GF-D8 (cell line): ENCODE data around the gene PDZD8.

Experiments
- DNase-seq: peaks from one replicate; lab custom pipeline; 2025; lab: John Stamatoyannopoulos, UW

Gene PDZD8

DNA sequence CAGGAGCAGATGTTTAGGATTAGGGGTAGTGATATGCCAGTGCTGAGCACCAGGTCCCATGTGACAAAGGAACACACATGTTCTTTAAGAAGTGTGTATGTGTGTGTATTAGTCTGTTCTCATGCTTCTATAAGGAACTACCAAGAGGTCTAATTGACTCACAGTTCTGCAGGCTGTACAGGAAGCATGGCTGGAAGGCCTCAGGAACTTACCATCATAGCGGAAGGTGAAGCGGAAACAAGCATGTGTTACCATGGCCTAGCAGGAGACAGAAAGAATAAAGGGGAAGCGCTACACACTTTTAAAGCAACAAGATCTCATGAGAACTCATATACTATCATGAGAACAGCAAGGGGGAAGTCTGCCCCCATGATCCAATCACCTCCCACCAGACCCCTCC, 22.8 kb upstream of the PDZD8 start:
- peak; percentile 82 for DNase-seq

DNA sequence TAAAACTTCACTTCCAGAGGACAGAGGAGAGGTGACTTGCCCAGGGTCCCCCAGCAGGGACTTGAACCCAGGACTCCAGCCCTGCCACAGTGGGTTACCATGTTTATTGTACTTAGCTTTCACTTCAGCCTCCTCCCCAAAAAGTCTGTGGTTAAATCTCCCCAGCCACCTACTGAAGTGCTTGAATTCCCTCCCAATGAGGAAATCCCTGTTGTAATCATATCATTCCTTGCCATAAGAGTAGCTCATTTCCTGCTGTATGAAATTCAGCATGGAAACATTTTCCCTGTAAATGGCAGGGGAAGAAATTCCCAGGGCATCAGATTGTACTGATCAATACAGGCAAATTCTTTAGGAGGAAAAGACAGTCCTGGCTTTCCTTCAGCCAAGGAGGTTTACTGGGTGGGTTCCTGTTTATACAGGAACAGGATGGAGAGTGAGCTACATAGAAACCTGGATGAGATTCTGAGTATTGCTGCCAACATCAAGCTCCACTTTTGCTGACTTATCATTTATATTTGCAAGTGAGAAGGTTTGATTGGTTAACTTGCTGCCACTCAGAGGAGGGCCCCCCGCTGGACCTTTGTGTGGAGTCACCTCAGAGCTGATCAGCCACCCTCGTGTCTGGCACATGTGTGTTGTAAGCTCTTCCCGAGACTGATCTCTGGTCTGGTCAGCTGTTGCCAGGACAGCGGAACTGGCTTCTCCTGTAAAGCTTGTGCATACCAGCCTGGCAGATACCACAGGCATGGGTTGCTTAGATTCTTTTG, 16.4 kb upstream of the PDZD8 start:
- peak; percentile 12 for DNase-seq

GRCh38 chr10:117390420-117390819, 15.2 kb upstream of the PDZD8 start:
- peak; percentile 82 for DNase-seq

- DNase-seq: no peak
Observed at GRCh38 chr10:117386805-117387204, 11.6 kb upstream of the PDZD8 start.

DNA sequence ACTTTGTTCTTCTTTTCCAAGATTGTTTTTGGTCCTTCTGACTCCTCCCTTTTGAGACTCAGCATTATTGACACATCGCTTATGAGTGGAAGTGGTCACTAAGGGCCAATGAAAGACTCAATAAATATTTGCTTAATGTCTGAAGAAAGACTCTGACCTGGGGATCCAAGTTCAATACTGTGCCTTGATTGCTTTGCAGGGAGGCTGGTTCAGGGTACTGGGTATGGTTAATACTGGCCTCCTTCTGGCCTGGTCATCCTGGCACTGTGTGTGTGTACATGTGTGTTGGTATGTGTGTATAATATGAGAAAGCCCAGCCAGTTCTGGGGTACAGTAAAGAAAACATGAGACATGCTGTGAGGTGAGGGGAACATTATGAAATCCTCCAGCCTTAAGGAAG, 7.6 kb upstream of the PDZD8 start:
- DNase-seq: no peak

DNA sequence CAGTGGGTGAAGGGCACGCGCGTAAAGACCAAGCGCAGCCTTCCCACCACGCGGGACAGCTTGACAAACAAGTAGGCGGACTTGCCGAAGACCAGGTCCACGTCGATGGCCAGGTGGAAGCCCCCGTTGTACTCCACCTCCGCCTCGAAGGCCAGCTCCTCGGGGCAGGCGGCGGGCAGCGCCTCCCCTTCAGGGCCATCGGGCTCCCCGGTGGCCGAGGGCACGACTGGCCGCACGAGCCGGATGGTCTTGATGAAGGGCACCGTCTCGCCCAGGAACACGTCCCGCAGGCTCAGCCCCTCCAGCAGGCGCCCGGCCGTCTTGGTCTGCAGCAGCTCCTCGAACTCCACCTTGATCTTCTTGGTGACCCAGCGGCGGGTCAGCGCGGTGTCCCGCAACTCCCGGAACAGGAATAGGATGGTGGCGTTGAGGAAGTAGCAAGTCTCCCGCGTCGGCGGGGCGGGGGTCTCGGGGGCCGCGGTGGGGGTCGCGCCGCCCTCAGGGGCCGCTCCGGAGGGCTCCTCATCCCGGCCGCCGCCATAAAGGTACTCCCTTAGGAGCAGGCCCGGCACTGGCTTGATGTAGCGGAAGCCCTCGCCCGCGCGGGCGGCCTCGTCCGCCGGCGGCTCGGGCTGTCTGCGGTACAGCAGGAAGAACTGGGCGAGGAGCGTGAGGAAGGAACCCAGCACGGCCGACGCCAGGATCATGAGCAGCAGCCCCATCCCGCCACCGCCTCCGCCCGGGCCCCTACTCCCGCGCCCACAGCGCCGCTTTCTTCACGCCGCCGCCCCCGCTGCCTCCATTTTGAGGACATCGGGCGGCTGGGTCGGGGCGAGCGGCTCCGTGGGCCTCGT, 507 bp downstream of the PDZD8 start:
- no peak for DNase-seq

- DNase-seq: peak; percentile 27
Observed at GRCh38 chr10:117373823-117374505, 1.3 kb downstream of the PDZD8 start.

GRCh38 chr10:117370205-117370604, 5.0 kb downstream of the PDZD8 start:
- no peak for DNase-seq

DNA sequence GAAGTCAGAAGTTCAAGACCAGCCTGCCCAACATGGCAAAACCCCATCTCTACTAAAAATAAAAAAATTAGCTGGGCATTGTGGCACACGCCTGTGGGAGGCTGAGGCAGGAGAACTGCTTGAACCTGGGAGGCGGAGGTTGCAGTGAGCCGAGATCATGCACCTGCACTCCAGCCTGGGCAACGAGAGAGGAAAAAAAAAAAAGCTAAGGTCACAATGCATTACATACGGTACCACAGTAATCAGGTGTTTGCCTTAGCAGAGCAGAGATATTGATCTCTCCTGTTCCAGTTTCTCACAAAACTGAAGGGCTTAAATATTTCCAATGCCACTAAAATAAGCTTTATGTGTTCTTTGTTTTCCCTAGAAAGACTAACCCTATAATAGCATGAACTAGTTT, 7.5 kb downstream of the PDZD8 start:
- no peak for DNase-seq

GRCh38 chr10:117366741-117367140, 8.5 kb downstream of the PDZD8 start:
- DNase-seq: no peak

GRCh38 chr10:117365612-117366011, 9.6 kb downstream of the PDZD8 start:
- no peak for DNase-seq

- no peak for DNase-seq
Observed at GRCh38 chr10:117364110-117364960, 10.9 kb downstream of the PDZD8 start.

DNA sequence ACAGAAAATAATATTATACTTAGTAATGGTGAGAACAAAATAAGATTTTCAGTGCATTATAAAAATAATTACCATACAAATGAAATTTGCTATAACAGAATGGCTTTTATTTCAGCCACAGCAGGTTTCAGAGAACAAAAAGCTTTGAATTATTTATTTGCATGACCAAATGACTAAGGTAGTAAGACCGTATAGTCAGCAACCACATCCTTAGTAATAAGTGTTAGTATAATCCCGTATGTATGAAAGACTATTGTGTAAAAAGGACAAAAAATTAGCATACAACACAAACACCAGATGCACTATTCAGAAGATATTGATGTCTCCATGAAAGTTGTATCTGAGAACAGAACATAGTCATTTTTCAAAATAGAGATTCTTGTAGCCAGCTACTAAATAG, 12.2 kb downstream of the PDZD8 start:
- DNase-seq: no peak

- DNase-seq: no peak
Observed at GRCh38 chr10:117362313-117362712, 12.9 kb downstream of the PDZD8 start.

- no peak for DNase-seq
Observed at GRCh38 chr10:117360994-117361667, 14.1 kb downstream of the PDZD8 start.

DNA sequence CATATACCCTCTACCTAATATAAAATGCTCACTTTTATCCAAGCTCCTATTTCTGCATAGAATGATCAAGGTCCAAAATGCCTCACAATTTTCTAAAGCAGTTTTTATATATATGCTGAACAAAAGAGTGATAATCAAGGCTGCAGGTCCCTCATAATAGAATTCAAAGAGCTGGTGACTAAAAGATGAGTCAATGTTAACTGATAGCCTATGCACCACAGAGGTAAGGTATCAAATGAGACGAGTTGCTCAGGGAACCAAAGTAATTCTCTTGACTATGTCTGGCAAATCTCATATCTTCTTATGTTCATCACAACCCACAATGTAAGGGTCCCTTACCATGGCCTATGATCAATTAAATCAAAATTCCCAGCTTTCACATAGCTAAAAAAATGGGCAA, 15.2 kb downstream of the PDZD8 start:
- no peak for DNase-seq

GRCh38 chr10:117355072-117355471, 20.2 kb downstream of the PDZD8 start:
- DNase-seq: no peak

DNA sequence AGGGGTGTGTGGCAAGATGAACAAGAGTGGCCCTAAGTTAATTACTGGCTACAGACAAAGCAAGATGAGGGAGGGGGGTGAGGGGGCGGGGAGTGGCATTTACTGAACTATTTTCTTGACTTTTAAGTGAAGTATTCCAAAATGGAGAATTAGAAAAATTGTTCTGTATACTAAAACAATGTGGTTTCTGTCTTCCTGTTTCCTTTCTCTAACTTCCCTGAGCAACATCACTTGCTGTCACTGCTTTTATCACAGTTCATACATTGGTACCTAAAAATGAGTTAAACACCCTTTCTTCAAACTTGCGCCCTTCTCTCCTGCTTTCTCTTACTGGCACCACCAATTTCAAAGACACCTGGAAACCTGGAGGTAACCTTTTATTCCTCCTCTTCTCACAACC, 21.6 kb downstream of the PDZD8 start:
- DNase-seq: no peak

DNA sequence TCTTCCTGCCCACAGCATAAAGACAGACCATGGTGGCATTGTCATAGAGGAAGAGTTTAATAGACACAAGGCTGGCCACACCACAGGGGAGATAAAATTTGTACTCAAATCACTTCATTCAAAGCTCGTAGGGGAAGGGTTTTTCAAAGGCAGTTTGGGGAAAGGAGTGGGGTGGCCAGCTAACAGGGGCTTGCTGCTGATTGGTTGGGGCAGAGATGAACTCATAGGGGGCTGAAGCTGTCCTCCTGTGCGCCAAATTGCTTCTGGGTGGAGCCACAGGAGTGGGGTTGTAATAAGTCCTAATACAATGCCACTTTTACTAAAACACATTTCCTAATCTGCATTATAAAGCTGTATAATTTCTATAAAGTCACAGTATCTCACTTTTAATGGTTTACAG, 22.5 kb downstream of the PDZD8 start:
- no peak for DNase-seq

DNA sequence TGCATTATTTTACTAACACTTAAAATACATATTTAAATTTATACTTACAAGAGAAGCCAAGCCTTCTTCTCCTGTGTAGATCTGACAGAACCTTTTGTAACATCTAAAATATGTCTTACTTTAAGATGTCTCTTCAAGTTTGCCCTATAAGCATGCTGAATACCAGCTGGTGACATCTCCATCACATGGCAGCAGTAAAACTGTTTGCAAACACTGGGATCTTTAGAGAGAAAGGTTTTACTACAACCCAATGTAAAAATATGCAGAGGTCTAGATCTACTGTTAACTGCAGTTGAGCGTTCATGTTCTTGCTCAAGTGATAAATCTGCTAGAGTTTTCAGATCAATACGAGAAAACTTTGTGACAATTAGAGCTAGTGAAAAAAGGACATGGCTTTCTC, 23.2 kb downstream of the PDZD8 start:
- no peak for DNase-seq

DNA sequence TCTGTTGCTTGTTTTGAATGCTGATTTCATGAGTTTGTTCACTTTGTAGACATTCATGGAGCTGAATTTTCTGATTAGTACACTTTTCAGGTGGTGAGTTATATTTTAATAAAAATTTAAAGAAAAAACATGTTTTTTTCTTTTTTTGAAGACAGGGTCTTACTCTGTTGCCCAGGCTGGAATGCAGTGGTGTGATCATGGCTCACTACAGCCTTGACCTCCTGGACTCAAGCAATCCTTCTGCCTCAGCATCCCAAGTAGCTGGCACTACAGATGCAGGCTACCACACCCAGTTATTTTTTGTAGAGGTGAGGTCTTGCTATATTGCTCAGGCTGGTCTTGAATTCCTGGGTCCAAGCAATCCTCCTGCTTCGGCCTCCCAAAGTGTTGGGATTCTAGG, 23.7 kb downstream of the PDZD8 start:
- DNase-seq: no peak
